ENCODE data around the gene IL18BP. TPM values are rescaled to one million over a fixed set of nuclear protein-coding genes. Genes with fewer than 3 reads are reported as not detected.

Gene IL18BP
- total and polyA plus RNA-seq, 2 of the 13 experiments (the other 11 are each of a cell fraction or from before 2014, with no cell fraction given), result 4.1 to 12.8 TPM

DNA sequence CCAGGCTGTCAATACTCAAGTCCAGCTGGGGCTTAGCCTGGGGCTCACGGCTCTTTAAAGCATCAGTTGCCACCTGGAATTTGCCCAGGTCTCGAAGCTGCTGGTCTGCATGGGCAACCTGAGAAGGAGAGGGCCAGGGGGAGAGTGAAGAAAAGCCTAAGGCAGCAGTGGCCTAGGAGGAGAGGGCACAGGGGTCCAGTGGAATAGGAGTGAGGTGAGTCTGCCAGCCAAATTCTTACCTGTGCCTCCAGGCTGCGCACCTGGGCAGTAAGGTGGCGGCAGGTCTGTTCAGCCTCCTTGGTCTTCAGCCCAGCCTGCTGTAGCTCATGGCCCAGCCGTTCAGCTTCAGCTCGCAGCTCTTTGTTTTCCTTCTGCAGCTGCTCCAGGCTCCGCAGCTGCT is 10.0 kb downstream of the IL18BP start (continued):
- TF ChIP-seq SRSF9 (IDR thresholded peaks at IDR 0.05; ENCODE audit: borderline replicate concordance, insufficient read depth, low read depth, low read length, poor library complexity, severe bottlenecking), result no peak
- TF ChIP-seq ZFP90 (CRISPR knock-in tag; IDR thresholded peaks at IDR 0.05; ENCODE audit: borderline replicate concordance), result no peak
- no peak for TF ChIP-seq FOXA3 (CRISPR knock-in tag; IDR thresholded peaks at IDR 0.05)
- no peak for TF ChIP-seq ZNF263 (CRISPR knock-in tag; IDR thresholded peaks at IDR 0.05)

DNA sequence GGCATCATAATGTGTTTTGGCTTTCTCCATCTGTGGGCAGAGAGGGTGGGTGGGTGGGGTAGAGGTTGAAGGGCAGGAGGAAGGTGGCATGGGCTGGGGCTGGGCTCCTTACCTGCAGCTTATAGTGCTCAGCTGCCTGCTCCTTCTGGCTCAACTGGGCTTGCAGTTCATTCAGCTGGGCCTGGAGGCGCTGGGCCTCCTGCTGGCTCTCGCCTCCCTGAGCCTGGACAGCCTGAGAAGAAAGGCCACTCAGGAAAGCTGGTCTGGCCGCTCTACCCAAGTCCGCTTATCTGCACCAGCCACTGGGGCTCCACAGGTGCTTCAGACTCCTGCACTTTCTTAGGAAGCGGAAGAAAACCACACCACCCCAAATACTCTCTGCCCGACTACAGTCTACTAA is 10.4 kb downstream of the IL18BP start:
- WGBS (ENCODE audit: low lambda C conversion rate), result 100% methylated on average over 2 of the region's 6 CpGs
- H3K9ac ChIP-seq (ENCODE audit: insufficient read depth, low read depth, low read length), result no peak overlapping the region
- H3K79me2 ChIP-seq (ENCODE audit: insufficient read depth, low read length), result no peaks in the 10 kb centered on the region
- no TSS peak for BruUV-seq (replicated peaks)
- no peaks in the 10 kb centered on the region for H4K20me1 ChIP-seq (ENCODE audit: insufficient read depth, low read length)
- POLR2A ChIA-PET, result interaction anchor here (0.9 kb wide), 1 partner anchor 31 kb away, joined by 4 read pairs; no protein-coding TSS in a partner anchor
- TF ChIP-seq AGO2 (optimal IDR thresholded peaks at IDR 0.05; ENCODE audit: low read depth, low read length), result peak; percentile 47
- no peak for TF ChIP-seq ZSCAN29 (CRISPR knock-in tag; conservative IDR thresholded peaks at IDR 0.05)
- TF ChIP-seq, protein P1, sequence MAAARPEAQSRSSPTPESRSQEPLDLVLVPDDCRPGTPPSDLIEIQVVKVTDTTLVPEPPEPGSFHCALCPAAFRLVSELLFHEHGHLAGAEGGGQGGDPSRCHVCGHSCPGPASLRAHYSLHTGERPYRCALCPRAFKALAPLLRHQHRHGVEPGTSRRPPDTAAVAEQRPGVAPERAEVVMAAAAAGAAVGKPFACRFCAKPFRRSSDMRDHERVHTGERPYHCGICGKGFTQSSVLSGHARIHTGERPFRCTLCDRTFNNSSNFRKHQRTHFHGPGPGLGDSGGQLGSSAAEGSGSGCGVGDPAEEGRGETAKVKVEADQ (CRISPR knock-in tag; IDR thresholded peaks at IDR 0.05; ENCODE audit: borderline replicate concordance), result no peak
- TF ChIP-seq, protein P2, sequence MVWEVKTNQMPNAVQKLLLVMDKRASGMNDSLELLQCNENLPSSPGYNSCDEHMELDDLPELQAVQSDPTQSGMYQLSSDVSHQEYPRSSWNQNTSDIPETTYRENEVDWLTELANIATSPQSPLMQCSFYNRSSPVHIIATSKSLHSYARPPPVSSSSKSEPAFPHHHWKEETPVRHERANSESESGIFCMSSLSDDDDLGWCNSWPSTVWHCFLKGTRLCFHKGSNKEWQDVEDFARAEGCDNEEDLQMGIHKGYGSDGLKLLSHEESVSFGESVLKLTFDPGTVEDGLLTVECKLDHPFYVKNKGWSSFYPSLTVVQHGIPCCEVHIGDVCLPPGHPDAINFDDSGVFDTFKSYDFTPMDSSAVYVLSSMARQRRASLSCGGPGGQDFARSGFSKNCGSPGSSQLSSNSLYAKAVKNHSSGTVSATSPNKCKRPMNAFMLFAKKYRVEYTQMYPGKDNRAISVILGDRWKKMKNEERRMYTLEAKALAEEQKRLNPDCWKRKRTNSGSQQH (CRISPR knock-in tag; IDR thresholded peaks at IDR 0.05; ENCODE audit: low read depth), result no peak
- no peak for TF ChIP-seq EED (CRISPR knock-in tag; IDR thresholded peaks at IDR 0.05)
- no peaks in the 10 kb centered on the region for H3K4me1 ChIP-seq (ENCODE audit: insufficient read depth, low read length)
- no peak for FAIRE-seq
- H3K9me3 ChIP-seq (ENCODE audit: low read length), result no peaks in the 10 kb centered on the region
- no peak overlapping the region for H2AFZ ChIP-seq (ENCODE audit: low read length)
- in situ Hi-C loops (cut with HindIII; ENCODE audit: extremely low pct_ligation_motif_present, low pct_unique_long_range_greater_than_20kb) (no loop called here), intact Hi-C loops (cut with micrococcal nuclease; ENCODE audit: unreplicated experiment) (no loop called here)
- no peak for ATAC-seq
- no peak overlapping the region for H3K27ac ChIP-seq (ENCODE audit: extremely low read length, insufficient read depth, low read length)
- CTCF ChIA-PET (ENCODE audit: low intra/inter-chr PET ratio, low total read pairs), result no interaction called here
- no peak overlapping the region for H3K4me2 ChIP-seq (ENCODE audit: low read depth, low read length)
- peaks cover 70 to 98% of the 10 kb centered on the region in 2 experiments for H3K36me3 ChIP-seq (replicated peaks in 1 of 2; ENCODE audit: control insufficient read depth in 1 of 2, insufficient read depth in 2 of 2, low read length in 2 of 2)
- DNase-seq (ENCODE audit: low spot score), result no peak
- no peak overlapping the region for H3K4me3 ChIP-seq (replicated peaks in 1 of 3; ENCODE audit: insufficient read depth in 1 of 3, low read depth in 2 of 3, low read length in 3 of 3)
- no peaks in the 10 kb centered on the region for H3K27me3 ChIP-seq (ENCODE audit: control insufficient read depth in 1 of 2, insufficient read depth in 2 of 2, low read length in 2 of 2)
